ENCODE data around the gene RITA1. TPM values are rescaled to one million over a fixed set of nuclear protein-coding genes. Genes with fewer than 3 reads are reported as not detected.

Gene RITA1
- total RNA-seq, 1 experiment from 2014 or later = 20.7 TPM

GRCh38 chr12:113233967-113234366 is 48.4 kb downstream of the RITA1 start:
- POLR2A ChIA-PET = no interaction called here
- CTCF ChIA-PET = no interaction called here
- DNase-seq (ENCODE audit: low read depth, low spot score) (no peak), ATAC-seq (no peak)
- H4K20me1 ChIP-seq (ENCODE audit: insufficient read depth) = no peaks in the 10 kb centered on the region
- H3K9ac ChIP-seq (ENCODE audit: low read length) = no peak overlapping the region
- H3K79me2 ChIP-seq (ENCODE audit: insufficient read depth, low read length) = no peaks in the 10 kb centered on the region
- H3K4me2 ChIP-seq (ENCODE audit: low read length) = no peak overlapping the region
- peaks cover 35 to 44% of the 10 kb centered on the region in 2 experiments for H3K4me1 ChIP-seq (ENCODE audit: control insufficient read depth in 1 of 2, insufficient read depth in 2 of 2, low read length in 2 of 2)
- no peaks in the 10 kb centered on the region for H3K9me3 ChIP-seq (ENCODE audit: control insufficient read depth in 1 of 2, insufficient read depth in 1 of 2, low read depth in 1 of 2, low read length in 2 of 2)
- no peak for TF ChIP-seq CBX3 (IDR thresholded peaks at IDR 0.05; ENCODE audit: low read depth)
- no peak for TF ChIP-seq JUND (IDR thresholded peaks at IDR 0.05)
- TF ChIP-seq RAD21 (IDR thresholded peaks at IDR 0.05; ENCODE audit: low read depth) = no peak
- TF ChIP-seq ATF3 (IDR thresholded peaks at IDR 0.05) = no peak
- no peak for TF ChIP-seq POLR2A (IDR thresholded peaks at IDR 0.05; ENCODE audit: borderline replicate concordance, extremely low read depth, insufficient read depth, insufficient read length)
- TF ChIP-seq SP1 (IDR thresholded peaks at IDR 0.05; ENCODE audit: low read depth) = no peak
- no peak for TF ChIP-seq YY1 (IDR thresholded peaks at IDR 0.05; ENCODE audit: extremely low read depth, insufficient replicate concordance, low read depth, low read length)
- TF ChIP-seq CTCF (IDR thresholded peaks at IDR 0.05 in 2 of 3, conservative IDR thresholded peaks at IDR 0.05 in 1 of 3; ENCODE audit: borderline replicate concordance in 1 of 3, insufficient read depth in 1 of 3, low read depth in 2 of 3, low read length in 2 of 3) = no peak
- no peak for TF ChIP-seq POLR2AphosphoS5 (IDR thresholded peaks at IDR 0.05; ENCODE audit: low read depth, low read length)
- TF ChIP-seq FOSL1 (IDR thresholded peaks at IDR 0.05; ENCODE audit: low read depth) = no peak
- BruUV-seq (replicated peaks) = no TSS peak
- intact Hi-C loops (cut with micrococcal nuclease) = no loop called here
- RAD21 ChIA-PET (ENCODE audit: low non-redundant PET in 1 of 2, low total read pairs in 2 of 2, uncharacterized antibody in 2 of 2, unreplicated experiment in 2 of 2) = no interaction called here
- no peaks in the 10 kb centered on the region for H3K27me3 ChIP-seq (ENCODE audit: insufficient read depth, low read length)
- no peak overlapping the region for H2AFZ ChIP-seq (ENCODE audit: low read depth, low read length, poor library complexity, severe bottlenecking)
- H3K4me3 ChIP-seq (replicated peaks in 1 of 2; ENCODE audit: low read depth in 1 of 2, low read length in 2 of 2) = no peak overlapping the region
- H3K9me2 ChIP-seq (ENCODE audit: insufficient read depth) = no peaks in the 10 kb centered on the region
- no peak overlapping the region for H3K27ac ChIP-seq (ENCODE audit: low read depth, low read length)
- peaks cover 2 to 18% of the 10 kb centered on the region in 2 experiments; a peak in 3 of 4 replicates for H3K36me3 ChIP-seq (ENCODE audit: control insufficient read depth in 1 of 2, insufficient read depth in 2 of 2, low read length in 2 of 2)
